NCI-H146 treated with DMSO at 0.1 percent for 48 hours (cell line): Measurements from ENCODE around the gene ADIG.

Experiments used
- DNase-seq: peaks from one replicate; lab custom pipeline; 2025; ENCODE audit not compliant: unreplicated experiment; lab: John Stamatoyannopoulos, UW

Gene ADIG

GRCh38 chr20:38581013-38581412, at the start of gene ADIG:
Gene ADIG (plus strand): TSS chr20:38581197. CDS start chr20:38581251, 54 bp downstream.
- no peak for DNase-seq

GRCh38 chr20:38534756-38535155, 46.2 kb upstream of the ADIG start:
- DNase-seq: no peak

GRCh38 chr20:38536310-38536709, 44.7 kb upstream of the ADIG start:
- DNase-seq: no peak

- no peak for DNase-seq
Observed at GRCh38 chr20:38537176-38537575, 43.8 kb upstream of the ADIG start.

GRCh38 chr20:38538789-38539188, 42.2 kb upstream of the ADIG start:
- no peak for DNase-seq

GRCh38 chr20:38543014-38543906, 37.7 kb upstream of the ADIG start:
- DNase-seq: no peak

GRCh38 chr20:38545771-38546170, 35.2 kb upstream of the ADIG start:
- DNase-seq: no peak

GRCh38 chr20:38547288-38548085, 33.5 kb upstream of the ADIG start:
- no peak for DNase-seq

- no peak for DNase-seq
Observed at GRCh38 chr20:38548356-38549083, 32.5 kb upstream of the ADIG start.

GRCh38 chr20:38550274-38550673, 30.7 kb upstream of the ADIG start:
- DNase-seq: no peak

- no peak for DNase-seq
Observed at GRCh38 chr20:38551056-38551626, 29.9 kb upstream of the ADIG start.

GRCh38 chr20:38554986-38555385, 26.0 kb upstream of the ADIG start:
- no peak for DNase-seq

GRCh38 chr20:38555395-38555794, 25.6 kb upstream of the ADIG start:
- no peak for DNase-seq

- no peak for DNase-seq
Observed at GRCh38 chr20:38557174-38557573, 23.8 kb upstream of the ADIG start.

- DNase-seq: no peak
Observed at GRCh38 chr20:38558596-38559360, 22.2 kb upstream of the ADIG start.

- DNase-seq: no peak
Observed at GRCh38 chr20:38559764-38560163, 21.2 kb upstream of the ADIG start.

- no peak for DNase-seq
Observed at GRCh38 chr20:38563802-38564431, 17.1 kb upstream of the ADIG start.

- DNase-seq: no peak
Observed at GRCh38 chr20:38564680-38565079, 16.3 kb upstream of the ADIG start.

GRCh38 chr20:38566036-38566598, 14.9 kb upstream of the ADIG start:
- DNase-seq: no peak
